HG03558 (cell line): ENCODE data around the gene DHCR7.
"Not testable (repeated sequence)": the region's sequence is repeated elsewhere in the genome, so short reads cannot be mapped to it uniquely, and the experiment has no call there.

Source experiments
- ATAC-seq: cut with Tn5 transposase; IDR thresholded peaks from one replicate; pipeline ENCODE4 v1.9.1; 2021; ENCODE audit warnings: moderate number of reproducible peaks; ENCODE audit not compliant: unreplicated experiment; ENCODE audit errors: extremely low read depth

Gene DHCR7

GRCh38 chr11:71441251-71441650, 6.9 kb downstream of the DHCR7 start:
- ATAC-seq, result no peak

- no peak for ATAC-seq
These were observed 8.0 kb downstream of the DHCR7 start for GRCh38 chr11:71440021-71440755.

GRCh38 chr11:71438650-71439049, 9.5 kb downstream of the DHCR7 start:
- no peak for ATAC-seq

- no peak for ATAC-seq
These were observed 10.3 kb downstream of the DHCR7 start for GRCh38 chr11:71437879-71438278.

- ATAC-seq, result no peak
These were observed 10.8 kb downstream of the DHCR7 start for GRCh38 chr11:71437399-71437798.

- ATAC-seq, result no peak
These were observed 11.3 kb downstream of the DHCR7 start for GRCh38 chr11:71436861-71437260.

- no peak for ATAC-seq
These were observed 12.8 kb downstream of the DHCR7 start for GRCh38 chr11:71435278-71435951.

GRCh38 chr11:71434576-71435130, 13.5 kb downstream of the DHCR7 start:
- no peak for ATAC-seq

GRCh38 chr11:71433648-71434450, 14.3 kb downstream of the DHCR7 start:
- no peak for ATAC-seq

GRCh38 chr11:71432761-71433647, 15.2 kb downstream of the DHCR7 start:
- ATAC-seq, result no peak

- no peak for ATAC-seq
These were observed 16.9 kb downstream of the DHCR7 start for GRCh38 chr11:71431271-71431670.

GRCh38 chr11:71430166-71430565, 18.0 kb downstream of the DHCR7 start:
- no peak for ATAC-seq

GRCh38 chr11:71429701-71430100, 18.5 kb downstream of the DHCR7 start:
- no peak for ATAC-seq

GRCh38 chr11:71428861-71429435, 19.2 kb downstream of the DHCR7 start:
- ATAC-seq, result no peak

GRCh38 chr11:71426413-71426812, 21.8 kb downstream of the DHCR7 start:
- ATAC-seq, result no peak

- no peak for ATAC-seq
These were observed 22.3 kb downstream of the DHCR7 start for GRCh38 chr11:71425860-71426259.

GRCh38 chr11:71425409-71425808, 22.8 kb downstream of the DHCR7 start:
- ATAC-seq, result no peak

- no peak for ATAC-seq
These were observed 24.9 kb downstream of the DHCR7 start for GRCh38 chr11:71423181-71423790.

GRCh38 chr11:71422318-71422717, 25.9 kb downstream of the DHCR7 start:
- not testable (repeated sequence) for ATAC-seq
